Measurements from ENCODE around the gene SRRM5. TPM values are rescaled to one million over a fixed set of nuclear protein-coding genes. Genes with fewer than 3 reads are reported as not detected.
A peak's percentile ranks its signal among the peaks of the same experiment; 100 is the strongest.

Gene SRRM5
- total and polyA plus RNA-seq, 8 donors = 0.45 to 0.50 TPM; not detected in 6

DNA sequence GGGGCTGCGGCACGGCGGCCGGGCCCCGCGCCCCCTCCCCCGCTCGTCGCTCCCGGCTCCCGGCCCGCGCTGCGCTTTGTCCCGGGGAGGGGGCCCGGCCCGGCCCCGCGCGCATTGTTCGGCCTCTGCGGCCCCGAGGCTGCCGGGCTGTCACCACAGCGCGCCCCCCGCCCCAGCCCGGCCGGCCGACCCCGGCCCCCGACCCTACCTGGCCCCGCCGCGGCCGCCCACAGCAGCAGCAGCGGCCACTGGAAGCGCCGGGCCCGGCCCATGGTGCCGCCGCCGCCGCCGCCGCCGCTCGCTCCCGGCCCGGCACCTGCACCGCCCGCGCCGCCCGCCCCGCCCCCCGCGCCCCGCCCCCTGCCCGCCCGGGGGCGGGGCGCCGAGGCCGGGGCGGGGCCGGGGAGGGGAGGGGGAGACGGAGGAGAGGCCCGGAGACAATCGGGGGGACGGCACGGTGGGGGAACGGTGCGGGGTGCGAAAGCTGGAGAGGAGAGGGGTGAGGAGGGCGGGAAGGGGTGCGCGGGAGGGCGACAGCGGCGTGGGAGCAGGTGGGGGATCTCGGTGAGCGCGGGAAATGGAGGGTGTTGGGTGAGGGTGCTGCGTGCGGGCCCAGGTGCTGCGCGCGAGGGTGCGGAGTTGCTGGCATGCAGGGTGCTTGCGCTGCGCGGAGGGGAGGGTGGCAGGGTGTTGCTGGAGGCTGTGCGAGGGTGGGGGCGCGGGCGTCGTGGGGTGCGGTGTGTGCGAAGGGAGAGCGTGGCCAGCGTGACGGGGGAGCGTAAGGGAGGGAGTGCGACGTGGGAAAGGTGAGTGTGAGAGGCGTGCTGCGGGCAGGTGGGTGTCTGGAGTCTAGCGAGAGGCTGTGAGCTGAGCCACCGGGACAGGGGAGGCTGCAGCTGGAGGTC is 27.9 kb downstream of the SRRM5 start, which contains the start of gene CADM4:
Gene CADM4 (minus strand): TSS at position 332 of the 905 bp plus-strand sequence. CDS start 60 bp downstream, at position 272.
- 1 to 2% (median 1%) methylated on average over 51 to 106 of the region's 110 CpGs for WGBS, 5 donors
- Histone ChIP-seq H3K4me3 (peak within 1 kb of the TSS; percentile 59 to 70 (median 62)), H3K27me3 (peaks cover 0 to 57% (median 16%) of the 10 kb centered on the region in 3 donors), H3K36me3 (no peaks in the 10 kb centered on the region), H3K9me3 (no peaks in the 10 kb centered on the region), H3K4me1 (peaks cover 13 to 35% (median 24%) of the 10 kb centered on the region in 4 donors), H3K27ac (peak within 1 kb of the TSS in 4 of 5 donors; percentile 47 to 73 (median 53))
- intact Hi-C loops (cut with DNase I; ENCODE audit: low total_unique reads) = no loop called here
- peak; percentile 43 to 78 for DNase-seq
- TF ChIP-seq, protein P1, sequence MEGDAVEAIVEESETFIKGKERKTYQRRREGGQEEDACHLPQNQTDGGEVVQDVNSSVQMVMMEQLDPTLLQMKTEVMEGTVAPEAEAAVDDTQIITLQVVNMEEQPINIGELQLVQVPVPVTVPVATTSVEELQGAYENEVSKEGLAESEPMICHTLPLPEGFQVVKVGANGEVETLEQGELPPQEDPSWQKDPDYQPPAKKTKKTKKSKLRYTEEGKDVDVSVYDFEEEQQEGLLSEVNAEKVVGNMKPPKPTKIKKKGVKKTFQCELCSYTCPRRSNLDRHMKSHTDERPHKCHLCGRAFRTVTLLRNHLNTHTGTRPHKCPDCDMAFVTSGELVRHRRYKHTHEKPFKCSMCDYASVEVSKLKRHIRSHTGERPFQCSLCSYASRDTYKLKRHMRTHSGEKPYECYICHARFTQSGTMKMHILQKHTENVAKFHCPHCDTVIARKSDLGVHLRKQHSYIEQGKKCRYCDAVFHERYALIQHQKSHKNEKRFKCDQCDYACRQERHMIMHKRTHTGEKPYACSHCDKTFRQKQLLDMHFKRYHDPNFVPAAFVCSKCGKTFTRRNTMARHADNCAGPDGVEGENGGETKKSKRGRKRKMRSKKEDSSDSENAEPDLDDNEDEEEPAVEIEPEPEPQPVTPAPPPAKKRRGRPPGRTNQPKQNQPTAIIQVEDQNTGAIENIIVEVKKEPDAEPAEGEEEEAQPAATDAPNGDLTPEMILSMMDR (IDR thresholded peaks at IDR 0.05) = no peak
- TF ChIP-seq POLR2A (IDR thresholded peaks at IDR 0.05) (no peak), EP300 (IDR thresholded peaks at IDR 0.05) (no peak), POLR2AphosphoS5 (IDR thresholded peaks at IDR 0.05) (no peak)

DNA sequence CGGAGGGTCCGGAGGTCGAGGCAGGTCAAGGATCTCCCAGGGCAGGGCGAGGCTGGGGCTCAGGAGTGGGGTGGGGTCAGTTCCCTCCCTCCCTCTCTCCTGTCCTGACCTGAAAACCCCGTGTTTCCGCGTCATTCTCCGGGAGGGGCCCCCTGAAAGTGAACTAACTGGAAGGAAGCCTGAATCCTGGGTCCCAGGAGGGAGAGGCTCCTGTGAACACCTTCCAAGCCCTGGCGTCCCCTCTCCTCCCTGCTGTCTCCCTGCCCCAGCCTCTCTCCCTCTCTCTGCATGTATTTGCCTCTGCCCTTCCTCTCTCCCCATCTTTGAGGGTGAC is 28.5 kb downstream of the SRRM5 start:
- intact Hi-C loops (cut with DNase I; ENCODE audit: low total_unique reads) = no loop called here
- TF ChIP-seq POLR2A (IDR thresholded peaks at IDR 0.05) = no peak
- TF ChIP-seq POLR2AphosphoS5 (IDR thresholded peaks at IDR 0.05) = no peak
- TF ChIP-seq, protein P1 (IDR thresholded peaks at IDR 0.05) = no peak
- no peak for TF ChIP-seq EP300 (IDR thresholded peaks at IDR 0.05)
- Histone ChIP-seq H3K9me3 (no peaks in the 10 kb centered on the region), H3K36me3 (no peaks in the 10 kb centered on the region), H3K27me3 (peaks cover 0 to 52% (median 16%) of the 10 kb centered on the region in 3 donors), H3K27ac (peak overlapping the region in 1 of 5 donors; percentile 60), H3K4me3 (peak overlapping the region; percentile 59 to 70 (median 62)), H3K4me1 (peaks cover 13 to 28% (median 21%) of the 10 kb centered on the region in 4 donors)
- DNase-seq = peak in 1 of 2 donors; percentile 35
- WGBS, 5 donors = 6 to 12% (median 8%) methylated on average over 8 to 9 of the region's 9 CpGs

DNA sequence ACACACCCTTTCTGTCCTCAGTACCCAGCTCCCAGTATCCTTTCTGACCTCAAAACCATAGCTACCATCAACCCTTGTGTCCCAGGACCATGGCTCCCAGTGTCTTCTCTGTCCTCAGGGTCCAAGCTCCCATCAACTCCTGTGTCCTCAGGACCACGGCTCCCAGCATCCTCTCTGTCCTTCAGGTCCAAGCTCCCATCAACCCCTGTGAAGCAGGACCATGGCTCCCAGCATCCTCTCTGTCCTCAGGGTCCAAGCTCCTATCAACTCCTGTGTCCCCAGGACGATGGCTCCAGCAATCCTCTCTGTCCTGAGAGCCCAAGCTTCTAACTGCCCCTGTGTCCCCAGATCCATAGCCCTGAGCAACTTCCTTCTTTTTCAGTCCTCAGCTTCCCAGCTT is 29.4 kb downstream of the SRRM5 start:
- Histone ChIP-seq H3K4me3 (no peak overlapping the region), H3K27me3 (peaks cover 0 to 42% (median 16%) of the 10 kb centered on the region in 3 donors), H3K4me1 (peaks cover 13 to 26% (median 19%) of the 10 kb centered on the region in 4 donors), H3K27ac (no peak overlapping the region), H3K36me3 (peaks cover 0 to 7% (median 5%) of the 10 kb centered on the region in 4 donors), H3K9me3 (no peaks in the 10 kb centered on the region)
- 61 to 69% (median 62%) methylated on average over 2 of the region's 2 CpGs for WGBS, 5 donors
- DNase-seq = no peak
- TF ChIP-seq POLR2A (IDR thresholded peaks at IDR 0.05) (no peak), EP300 (IDR thresholded peaks at IDR 0.05) (no peak), POLR2AphosphoS5 (IDR thresholded peaks at IDR 0.05) (no peak)
- intact Hi-C loops (cut with DNase I; ENCODE audit: low total_unique reads) = no loop called here

DNA sequence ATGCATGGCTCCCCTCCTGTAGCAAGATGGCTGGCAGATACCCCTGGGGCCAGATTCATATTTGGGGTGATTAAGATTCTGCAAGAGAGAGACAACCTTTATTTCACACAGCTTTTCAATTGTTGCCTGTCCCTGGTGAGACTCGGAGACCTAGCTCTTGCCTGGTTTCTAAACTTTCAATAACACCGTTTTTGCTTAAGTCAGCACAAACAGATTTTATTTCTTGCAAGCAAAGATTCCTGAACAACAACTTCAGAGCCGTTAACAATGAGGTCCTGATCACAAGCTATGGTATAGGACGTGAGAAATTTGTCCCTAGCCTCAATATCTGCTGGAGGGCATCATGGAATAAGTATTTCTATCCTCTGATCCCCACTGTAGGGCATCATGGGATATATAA is 30.6 kb downstream of the SRRM5 start:
- no peak for TF ChIP-seq POLR2A (IDR thresholded peaks at IDR 0.05)
- TF ChIP-seq, protein P1 (IDR thresholded peaks at IDR 0.05) = no peak
- TF ChIP-seq EP300 (IDR thresholded peaks at IDR 0.05) = no peak
- TF ChIP-seq POLR2AphosphoS5 (IDR thresholded peaks at IDR 0.05) = no peak
- intact Hi-C loops (cut with DNase I; ENCODE audit: low total_unique reads) = no loop called here
- Histone ChIP-seq H3K4me1 (peaks cover 13 to 25% (median 18%) of the 10 kb centered on the region in 4 donors), H3K4me3 (no peak overlapping the region), H3K27me3 (peaks cover 0 to 32% (median 16%) of the 10 kb centered on the region in 3 donors), H3K9me3 (no peaks in the 10 kb centered on the region), H3K36me3 (peaks cover 0 to 19% (median 17%) of the 10 kb centered on the region in 4 donors), H3K27ac (no peak overlapping the region)
- WGBS, 5 donors = 71 to 91% (median 84%) methylated on average over 4 of the region's 4 CpGs
- no peak for DNase-seq

All from stomach (tissue), 9 donors.